GM21360 (cell line): ENCODE data around the gene MYO9B.

ENCODE experiments used
- ATAC-seq: cut with Tn5 transposase; IDR thresholded peaks from one replicate; pipeline ENCODE4 v1.9.1; 2021; ENCODE audit warnings: mild to moderate bottlenecking, moderate library complexity; ENCODE audit not compliant: unreplicated experiment

MYO9B gene

GRCh38 chr19:17058236-17058635 is 17.3 kb upstream of the MYO9B start:
- no peak for ATAC-seq

DNA sequence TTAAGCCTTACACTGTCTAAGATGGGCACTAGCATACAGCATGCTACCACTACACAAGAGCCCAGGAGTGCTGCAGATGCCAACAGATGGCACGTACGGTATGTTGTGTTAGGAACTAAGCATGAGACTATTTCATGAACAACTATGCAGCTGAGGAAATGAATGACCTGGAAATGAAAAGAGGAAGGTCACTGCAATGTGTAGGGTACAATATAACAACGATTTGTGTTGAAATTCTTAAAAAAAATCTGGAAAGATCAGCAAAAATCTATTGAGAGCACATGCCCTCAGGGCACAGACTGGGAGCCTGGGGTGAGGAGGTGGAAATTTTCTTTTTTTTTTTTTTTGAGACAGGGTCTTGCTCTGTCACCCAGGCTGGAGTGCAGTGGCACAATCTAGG is 14.8 kb upstream of the MYO9B start:
- no peak for ATAC-seq

GRCh38 chr19:17061205-17061604 is 14.4 kb upstream of the MYO9B start:
- no peak for ATAC-seq

DNA sequence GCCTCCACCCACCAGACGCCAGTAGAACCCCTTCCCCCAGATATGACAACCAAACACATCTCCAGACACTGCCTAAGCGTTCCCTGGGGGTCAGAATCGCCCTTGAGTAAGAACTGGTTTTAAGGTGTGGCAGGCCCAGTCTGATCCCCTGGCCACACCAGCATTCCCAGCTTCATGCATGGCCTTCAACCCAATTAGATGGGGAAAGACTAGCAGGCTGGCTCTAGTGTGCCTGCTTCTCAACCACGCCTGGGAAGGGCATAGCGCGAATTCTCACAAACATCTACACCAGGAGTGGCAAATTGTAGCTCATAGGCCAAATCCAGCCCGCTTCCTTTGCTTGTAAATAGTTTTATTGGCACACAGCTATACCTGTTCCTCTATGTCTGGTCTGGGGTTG is 13.9 kb upstream of the MYO9B start:
- ATAC-seq: no peak

DNA sequence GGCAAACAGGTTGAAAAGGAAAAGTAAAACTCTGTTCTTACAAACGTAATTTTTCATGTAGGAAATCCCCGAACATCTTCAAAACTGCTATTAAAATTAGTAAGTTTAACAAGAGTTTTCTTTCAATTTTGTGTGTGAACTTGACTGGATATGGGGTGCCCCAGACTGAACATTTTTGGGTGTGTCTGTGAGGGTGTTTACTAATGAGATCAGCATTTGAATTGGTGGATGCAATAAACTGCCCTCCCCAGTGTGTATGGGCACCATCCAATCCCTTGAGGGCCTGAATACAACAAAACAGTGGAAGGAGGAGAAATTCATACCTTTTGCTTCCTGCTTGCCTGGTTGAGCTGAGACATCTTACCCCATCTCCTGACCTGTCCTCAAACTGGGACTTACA is 12.1 kb upstream of the MYO9B start:
- ATAC-seq: no peak

GRCh38 chr19:17069193-17069592 is 6.4 kb upstream of the MYO9B start:
- no peak for ATAC-seq

DNA sequence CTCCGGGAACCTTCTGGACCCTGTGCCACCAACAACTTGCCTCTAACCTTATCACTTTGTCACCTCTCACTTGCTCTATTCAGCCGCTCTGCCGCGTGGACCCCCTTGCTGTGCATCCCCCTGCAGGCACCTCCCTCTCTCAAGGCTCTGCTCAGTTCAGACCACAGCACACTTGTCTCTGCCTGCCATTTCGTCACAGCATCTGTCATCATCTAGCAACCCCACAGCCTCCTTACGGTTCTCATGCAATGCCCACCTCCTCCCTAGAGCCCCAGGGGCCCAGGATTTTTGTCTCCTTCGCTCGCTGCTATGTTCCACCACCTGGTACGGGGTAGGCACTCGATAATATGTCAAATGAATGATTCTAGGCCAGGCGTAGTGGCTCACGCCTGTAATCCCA is 5.2 kb upstream of the MYO9B start:
- no peak for ATAC-seq

DNA sequence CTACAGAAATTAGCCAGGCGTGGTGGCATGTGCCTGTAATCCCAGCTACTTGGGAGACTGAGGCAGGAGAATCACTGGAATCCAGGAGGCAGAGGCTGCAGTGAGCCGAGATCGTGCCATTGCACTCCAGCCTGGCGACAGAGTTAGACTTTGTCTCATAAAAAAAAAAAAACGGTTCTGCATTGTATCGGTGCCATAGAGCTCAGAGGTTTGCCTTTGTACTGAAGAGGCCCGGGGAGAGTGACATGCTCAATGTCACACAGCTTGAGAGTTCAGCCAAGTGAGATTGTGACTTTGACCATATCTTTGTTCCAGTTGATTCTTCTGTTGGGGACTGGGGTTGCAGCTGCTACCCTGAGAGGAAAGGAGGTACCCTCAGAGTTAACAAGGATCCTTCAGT is 4.7 kb upstream of the MYO9B start:
- ATAC-seq: no peak

GRCh38 chr19:17073869-17074633 is 1.5 kb upstream of the MYO9B start:
- no peak for ATAC-seq

- ATAC-seq: no peak
Observed at GRCh38 chr19:17074634-17075034, 943 bp upstream of the MYO9B start.

GRCh38 chr19:17075864-17076542 is 426 bp downstream of the MYO9B start:
- no peak for ATAC-seq

DNA sequence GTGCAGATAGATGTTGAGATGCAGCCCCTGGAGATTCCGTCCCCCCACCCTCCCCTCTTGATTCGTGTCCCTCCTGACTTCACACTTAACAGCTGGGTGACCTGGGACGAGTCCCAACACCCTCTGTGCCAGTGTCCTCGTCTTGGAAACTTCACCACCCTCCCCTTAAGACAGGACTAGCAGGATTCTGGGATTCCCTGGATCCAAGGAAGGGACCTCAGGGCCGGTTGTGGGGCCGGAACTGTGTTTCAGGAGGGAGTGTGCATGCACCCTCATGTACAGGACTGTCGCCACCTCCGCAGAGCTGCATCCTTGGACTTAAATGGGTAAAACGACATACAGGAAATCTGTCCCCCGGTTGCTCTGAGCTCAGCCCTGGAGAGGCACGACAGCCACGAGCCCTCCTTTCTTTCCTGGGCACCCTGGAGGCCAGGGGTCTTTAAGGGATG is 990 bp downstream of the MYO9B start:
- ATAC-seq: no peak

GRCh38 chr19:17077447-17078028 is 2.0 kb downstream of the MYO9B start:
- no peak for ATAC-seq

DNA sequence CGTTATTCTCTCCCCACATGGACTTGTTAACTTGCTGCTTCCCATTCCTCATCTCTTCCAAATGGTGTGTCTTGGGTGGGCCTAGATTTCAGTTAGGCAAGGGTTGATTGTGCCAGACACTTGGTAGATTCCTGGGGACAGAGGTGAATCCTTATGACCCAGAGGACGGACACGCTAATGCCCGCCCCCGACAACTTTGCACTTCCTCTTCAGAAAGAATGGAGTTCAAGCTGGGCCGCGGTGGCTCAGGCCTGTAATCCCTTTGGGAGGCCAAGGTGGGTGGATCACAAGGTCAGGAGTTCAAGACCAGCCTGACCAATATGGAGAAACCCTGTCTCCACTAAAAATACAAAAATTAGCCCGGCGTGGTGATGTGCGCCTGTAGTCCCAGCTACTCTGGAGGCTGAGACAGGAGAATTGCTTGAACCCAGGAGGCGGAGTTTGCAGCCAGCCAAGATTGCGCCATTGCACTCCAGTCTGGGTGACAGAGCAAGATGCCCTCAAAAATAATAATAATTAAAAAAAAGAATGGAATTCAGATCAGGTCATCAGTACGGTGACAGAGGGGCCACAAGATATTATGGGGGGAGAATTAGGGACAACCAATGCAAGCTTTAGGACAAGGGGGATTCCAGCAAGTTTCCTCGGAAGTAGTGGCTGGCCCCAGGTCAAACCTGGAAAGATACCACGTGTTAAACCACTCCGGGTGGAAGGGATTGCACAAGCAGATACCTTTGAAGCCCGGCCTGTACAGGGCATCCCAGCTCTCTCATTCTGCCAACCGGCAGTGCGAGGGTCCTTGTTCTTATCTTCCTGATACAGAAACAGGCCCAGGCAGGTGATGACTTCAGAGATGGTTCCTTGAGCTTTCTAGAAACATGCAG is 2.7 kb downstream of the MYO9B start:
- ATAC-seq: no peak

DNA sequence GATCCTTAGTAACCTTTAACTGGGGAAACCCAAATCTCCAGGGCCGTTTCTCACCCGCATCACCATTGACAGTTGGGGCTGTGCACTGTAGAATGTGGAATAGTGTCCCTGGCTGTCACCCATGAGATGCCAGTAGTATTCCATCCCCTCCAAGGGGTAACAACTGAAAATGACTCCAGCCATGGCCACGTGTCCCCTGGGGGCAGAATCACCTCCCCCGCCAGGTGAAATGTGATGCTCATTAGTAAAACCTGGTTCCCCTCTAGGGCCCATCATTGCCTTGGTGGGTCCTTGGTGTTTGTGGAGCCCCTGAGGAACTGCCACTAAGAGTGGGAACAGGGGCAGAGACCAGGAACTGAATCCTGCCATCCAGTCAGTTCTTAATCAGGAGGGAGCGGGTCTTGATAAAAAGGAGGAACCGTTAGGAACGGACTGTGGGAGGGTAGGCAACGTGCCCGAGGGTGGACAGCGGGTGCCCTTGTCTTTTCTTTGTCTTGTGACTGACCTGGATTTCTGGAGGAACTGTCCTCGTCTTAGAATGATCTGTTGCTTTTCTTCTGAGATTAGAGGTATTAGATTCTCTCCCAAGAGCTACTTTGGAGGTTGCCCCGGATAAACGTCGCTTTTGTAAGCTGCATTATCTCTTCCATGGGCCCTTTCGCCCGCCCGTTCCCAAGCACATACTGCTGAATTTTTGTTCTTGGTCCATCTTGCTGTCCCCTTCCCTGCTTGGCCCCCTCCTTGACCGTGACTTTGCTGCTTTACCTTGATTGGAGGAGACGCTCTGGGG is 3.5 kb downstream of the MYO9B start:
- ATAC-seq: no peak

GRCh38 chr19:17079710-17080439 is 4.3 kb downstream of the MYO9B start:
- ATAC-seq: no peak

DNA sequence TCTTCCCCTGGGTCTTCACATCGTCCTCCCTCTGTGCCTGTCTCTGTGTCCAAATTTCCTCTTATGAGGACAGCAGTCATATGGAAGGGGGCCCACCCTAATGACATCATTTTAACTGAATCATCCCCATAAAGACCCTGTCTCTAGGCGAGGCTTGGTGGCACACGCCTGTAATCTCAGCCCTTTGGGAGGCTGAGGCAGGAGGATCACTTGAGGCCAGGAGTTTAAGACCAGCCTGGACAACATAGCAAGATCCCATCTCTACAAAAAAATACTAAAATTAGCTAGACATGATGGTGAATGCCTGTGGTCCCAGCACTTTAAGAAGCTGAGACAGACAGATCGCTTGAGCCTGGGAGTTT is 4.8 kb downstream of the MYO9B start:
- ATAC-seq: no peak

GRCh38 chr19:17081672-17082630 is 6.4 kb downstream of the MYO9B start:
- ATAC-seq: no peak

DNA sequence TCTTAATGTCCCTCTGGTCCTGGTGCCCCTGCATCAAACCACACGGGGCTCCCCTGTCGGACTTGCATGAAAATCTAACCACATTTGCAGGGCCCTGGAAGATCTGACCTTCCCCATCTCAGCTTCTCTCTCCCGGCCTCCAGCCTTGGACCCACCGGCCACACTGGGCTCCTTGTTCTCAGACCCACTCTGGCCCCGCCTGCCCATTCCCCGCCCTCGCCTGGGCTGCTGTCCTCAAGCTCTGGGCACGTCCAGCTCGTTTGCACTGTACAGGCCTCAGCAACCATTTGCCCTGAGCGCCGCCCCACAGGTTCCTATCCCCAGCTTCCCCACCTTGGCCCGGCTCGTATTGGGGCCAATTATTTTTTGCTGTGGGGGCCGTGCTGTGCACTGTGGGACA is 10.5 kb downstream of the MYO9B start:
- ATAC-seq: no peak
